Femur (tissue), 1 donor: Measurements from ENCODE around the gene TBC1D22A.

Source experiments
- DNase-seq: peaks from one replicate; pipeline ENCODE4 v3.0.0-alpha.2; 2017

Gene TBC1D22A

GRCh38 chr22:47164514-47165337, 402.3 kb downstream of the TBC1D22A start:
- peak; percentile 27 for DNase-seq

GRCh38 chr22:47165338-47166032, 403.0 kb downstream of the TBC1D22A start:
- DNase-seq = peak; percentile 16

GRCh38 chr22:47166033-47166404, 403.6 kb downstream of the TBC1D22A start:
- peak; percentile 3 for DNase-seq

- DNase-seq = peak; percentile 10
Observed at GRCh38 chr22:47166446-47167016, 404.1 kb downstream of the TBC1D22A start.

GRCh38 chr22:47167056-47167455, 404.6 kb downstream of the TBC1D22A start:
- no peak for DNase-seq

GRCh38 chr22:47167921-47168320, 405.5 kb downstream of the TBC1D22A start:
- peak; percentile 6 for DNase-seq

GRCh38 chr22:47168441-47168840, 406.0 kb downstream of the TBC1D22A start:
- DNase-seq = peak; percentile 8

- DNase-seq = peak; percentile 13
Observed at GRCh38 chr22:47168900-47169800, 406.7 kb downstream of the TBC1D22A start.

- DNase-seq = peak; percentile 7
Observed at GRCh38 chr22:47169801-47170140, 407.3 kb downstream of the TBC1D22A start.

- DNase-seq = peak; percentile 11
Observed at GRCh38 chr22:47170511-47171440, 408.3 kb downstream of the TBC1D22A start.

GRCh38 chr22:47171441-47172221, 409.2 kb downstream of the TBC1D22A start:
- DNase-seq = peak; percentile 19

GRCh38 chr22:47172771-47173534, 410.5 kb downstream of the TBC1D22A start:
- DNase-seq = peak; percentile 16

GRCh38 chr22:47173535-47174021, 411.1 kb downstream of the TBC1D22A start:
- no peak for DNase-seq

- DNase-seq = peak; percentile 13
Observed at GRCh38 chr22:47174096-47174495, 411.6 kb downstream of the TBC1D22A start.

GRCh38 chr22:47174671-47175112, 412.2 kb downstream of the TBC1D22A start:
- DNase-seq = peak; percentile 16

GRCh38 chr22:47175151-47176025, 412.9 kb downstream of the TBC1D22A start:
- peak; percentile 79 for DNase-seq

GRCh38 chr22:47176026-47176389, 413.6 kb downstream of the TBC1D22A start:
- DNase-seq = no peak

GRCh38 chr22:47176573-47177333, 414.3 kb downstream of the TBC1D22A start:
- peak; percentile 12 for DNase-seq
